HG03571 (cell line): Measurements from ENCODE around the gene GMPR2.

ENCODE experiments used
- ATAC-seq: cut with Tn5 transposase; IDR thresholded peaks from one replicate; pipeline ENCODE4 v1.9.1; 2021; ENCODE audit not compliant: unreplicated experiment

The GMPR2 gene

GRCh38 chr14:24249230-24250021 lies 16.7 kb downstream of the GMPR2 start:
- ATAC-seq: no peak

GRCh38 chr14:24250354-24250753 lies 17.6 kb downstream of the GMPR2 start:
- no peak for ATAC-seq

DNA sequence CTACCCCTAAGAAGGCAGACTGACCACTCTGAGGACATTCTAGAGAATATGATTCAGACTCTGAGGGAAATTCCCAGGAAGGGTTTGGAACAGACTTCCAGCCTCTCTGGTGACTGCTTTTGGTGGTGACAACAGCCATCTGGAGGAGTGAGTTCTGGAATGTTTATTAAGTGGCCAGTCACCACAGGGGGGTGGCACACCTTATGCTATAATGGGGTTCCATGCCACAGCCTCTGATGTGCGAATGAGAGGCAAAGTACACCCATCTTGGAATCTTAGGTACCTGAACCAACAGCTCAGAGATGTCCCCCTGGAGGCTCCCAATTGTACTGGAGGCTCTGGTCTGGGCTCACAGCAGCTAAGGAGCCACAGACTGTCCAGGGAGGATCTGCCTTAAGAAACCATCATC lies 19.2 kb downstream of the GMPR2 start:
- ATAC-seq: no peak

- ATAC-seq: no peak
Observed at GRCh38 chr14:24252289-24253124, 19.8 kb downstream of the GMPR2 start.

- no peak for ATAC-seq
Observed at GRCh38 chr14:24253936-24254335, 21.2 kb downstream of the GMPR2 start.

GRCh38 chr14:24254630-24255392 lies 22.1 kb downstream of the GMPR2 start:
- ATAC-seq: no peak

- ATAC-seq: no peak
Observed at GRCh38 chr14:24255438-24255837, 22.7 kb downstream of the GMPR2 start.

DNA sequence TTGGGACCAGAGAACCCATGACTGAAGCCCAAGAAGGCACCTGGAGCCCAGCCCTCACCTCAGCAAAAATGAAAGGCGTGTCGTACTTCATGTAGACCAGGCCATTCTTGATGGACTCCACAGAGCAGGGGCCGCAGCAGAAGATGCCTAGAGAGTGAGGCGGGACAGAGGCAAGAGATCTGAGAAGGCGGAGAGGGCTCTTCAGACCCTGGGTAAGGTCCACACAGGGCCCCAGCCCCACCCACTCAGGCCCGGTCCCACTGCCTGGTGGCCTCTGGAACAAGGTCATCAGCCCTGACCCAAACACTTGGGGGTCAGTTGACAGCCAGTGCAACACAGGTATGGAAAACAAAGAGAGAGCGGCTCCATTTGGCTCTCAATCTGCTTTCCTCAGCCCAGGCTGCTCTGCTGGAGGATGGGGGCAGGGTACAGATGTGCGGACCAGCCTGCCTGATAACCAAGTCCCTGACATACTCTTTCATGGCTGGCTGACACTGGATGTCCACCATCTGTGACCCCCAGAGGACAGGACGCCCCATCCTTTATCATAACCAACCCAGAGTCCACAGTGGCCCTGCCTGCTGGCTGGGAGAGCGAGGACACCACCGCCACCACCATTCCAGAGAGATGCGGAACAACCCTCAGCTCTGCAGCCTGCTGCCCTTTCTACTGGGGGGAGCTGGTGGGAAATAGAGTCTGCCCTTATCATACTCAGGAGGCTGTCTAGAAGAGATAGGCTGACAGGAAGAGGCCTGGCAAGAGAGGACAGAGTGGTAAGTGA lies 23.4 kb downstream of the GMPR2 start:
- no peak for ATAC-seq

GRCh38 chr14:24256960-24257359 lies 24.2 kb downstream of the GMPR2 start:
- no peak for ATAC-seq

GRCh38 chr14:24258119-24258518 lies 25.4 kb downstream of the GMPR2 start:
- ATAC-seq: no peak

DNA sequence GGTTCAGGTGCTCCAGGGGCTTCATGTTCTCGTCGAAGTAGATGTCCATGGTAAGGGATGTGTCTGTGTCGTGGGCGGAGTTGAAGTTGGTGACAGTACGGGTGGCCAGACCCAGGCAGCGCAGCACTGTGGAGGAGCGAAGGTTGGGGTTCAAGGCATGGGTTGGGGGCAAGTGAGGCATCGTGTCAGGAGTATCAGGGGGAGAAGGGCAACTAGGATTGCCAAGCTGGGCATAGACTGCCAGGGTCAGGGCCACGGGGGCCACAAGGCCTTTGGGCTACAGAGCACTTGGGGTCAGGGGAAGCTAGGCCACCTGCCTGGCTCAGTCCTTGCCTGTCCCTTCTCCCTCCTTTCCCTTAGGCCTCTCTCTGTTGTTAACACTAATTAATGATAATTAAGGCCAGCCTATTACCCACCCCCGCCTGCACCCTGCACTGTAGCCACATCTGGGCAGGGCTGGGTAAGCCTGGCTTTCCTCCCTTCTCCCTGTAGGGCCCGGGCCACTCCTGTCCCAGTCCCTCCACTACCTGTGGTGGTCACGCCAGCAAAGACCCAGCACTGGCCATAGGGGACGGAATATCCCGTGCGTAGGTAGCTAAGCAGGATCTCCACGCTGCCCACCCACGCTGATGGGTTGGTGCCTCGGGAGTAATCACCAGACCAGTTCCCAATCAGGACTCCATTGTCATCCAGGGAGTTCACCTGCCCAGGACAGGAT lies 26.0 kb downstream of the GMPR2 start:
- no peak for ATAC-seq

- ATAC-seq: no peak
Observed at GRCh38 chr14:24259282-24260025, 26.7 kb downstream of the GMPR2 start.

- ATAC-seq: no peak
Observed at GRCh38 chr14:24260026-24260779, 27.5 kb downstream of the GMPR2 start.

DNA sequence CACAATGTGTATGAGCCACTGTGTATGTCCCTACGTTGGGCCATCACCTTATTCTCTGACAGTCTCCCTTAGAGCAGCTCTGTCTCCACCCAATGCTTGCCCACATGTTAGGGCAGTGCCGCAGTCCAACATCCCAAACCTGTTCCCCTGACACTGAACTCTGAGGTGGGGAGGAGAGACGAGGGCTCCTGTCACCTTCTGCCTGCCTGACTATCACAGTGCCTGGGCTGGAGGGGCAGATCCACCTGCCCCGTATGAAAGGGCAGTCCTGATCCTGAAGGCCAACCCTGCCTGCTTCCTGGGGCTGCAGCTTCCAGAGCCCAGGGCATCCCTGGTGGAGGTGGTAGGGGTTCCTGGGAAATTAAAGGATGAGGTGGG lies 28.0 kb downstream of the GMPR2 start:
- no peak for ATAC-seq

GRCh38 chr14:24261256-24261968 lies 28.7 kb downstream of the GMPR2 start:
- no peak for ATAC-seq

DNA sequence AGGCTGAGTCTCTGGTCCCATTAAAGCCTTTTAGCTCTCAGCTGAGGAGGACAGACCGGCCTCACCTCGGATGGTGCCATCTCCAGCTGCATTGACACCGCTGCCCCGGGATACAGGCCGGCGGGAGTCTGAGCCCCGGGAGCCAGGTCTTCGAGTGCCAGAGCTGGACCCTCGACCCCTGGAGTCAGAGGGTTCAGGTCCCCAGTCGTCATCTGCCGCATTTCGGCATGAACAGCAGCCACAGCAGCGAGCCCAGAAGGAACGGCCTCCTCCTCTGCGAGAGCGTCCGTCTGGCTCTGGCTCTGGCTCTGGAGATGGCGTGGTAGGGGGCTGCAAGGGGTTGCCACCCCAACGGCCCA lies 29.2 kb downstream of the GMPR2 start:
- ATAC-seq: no peak

GRCh38 chr14:24262821-24263733 lies 30.3 kb downstream of the GMPR2 start, which contains the start of gene TGM1:
TGM1 (minus strand) TSS chr14:24263177; CDS start chr14:24262352, 825 bp downstream.
- ATAC-seq: no peak
